HG02642 (cell line): ENCODE data around the gene EXD3.
"Not testable (repeated sequence)": the region's sequence is repeated elsewhere in the genome, so short reads cannot be mapped to it uniquely, and the experiment has no call there.

ENCODE experiments used
- ATAC-seq: cut with Tn5 transposase; IDR thresholded peaks from one replicate; pipeline ENCODE4 v1.9.1; 2021; ENCODE audit warnings: mild to moderate bottlenecking; ENCODE audit not compliant: unreplicated experiment, poor library complexity

The EXD3 gene

DNA sequence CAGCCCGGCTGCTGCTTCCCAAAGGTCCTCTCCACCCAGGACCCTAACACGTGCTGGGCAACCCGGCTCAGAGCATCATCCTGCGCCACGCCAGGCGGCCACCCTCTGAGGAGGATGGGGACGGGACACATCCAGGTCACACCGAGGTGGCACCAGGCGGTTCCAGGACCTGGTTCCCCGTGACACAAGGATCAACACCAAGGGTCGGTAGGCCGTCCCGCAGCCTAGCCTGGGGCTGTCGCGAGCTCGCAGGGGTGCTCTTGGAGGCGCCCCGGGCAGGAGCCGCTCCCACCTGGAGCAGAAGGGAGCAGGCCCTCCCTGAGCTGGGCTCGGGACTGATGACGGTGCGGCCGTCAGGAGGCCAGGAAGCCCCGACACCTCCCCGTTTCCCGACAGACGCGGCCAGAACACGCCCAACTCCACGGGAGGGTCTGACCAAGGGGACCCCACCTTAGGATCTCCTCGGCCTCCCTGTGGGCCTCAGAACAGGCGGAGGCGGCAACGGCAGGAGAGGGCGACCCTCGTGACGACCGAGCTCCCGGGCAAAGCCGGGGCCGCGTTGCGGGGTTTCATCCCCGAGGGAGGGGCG lies 6.3 kb downstream of the EXD3 start:
- ATAC-seq = no peak

- ATAC-seq = no peak
These were observed 6.9 kb downstream of the EXD3 start for GRCh38 chr9:137416006-137416562.

DNA sequence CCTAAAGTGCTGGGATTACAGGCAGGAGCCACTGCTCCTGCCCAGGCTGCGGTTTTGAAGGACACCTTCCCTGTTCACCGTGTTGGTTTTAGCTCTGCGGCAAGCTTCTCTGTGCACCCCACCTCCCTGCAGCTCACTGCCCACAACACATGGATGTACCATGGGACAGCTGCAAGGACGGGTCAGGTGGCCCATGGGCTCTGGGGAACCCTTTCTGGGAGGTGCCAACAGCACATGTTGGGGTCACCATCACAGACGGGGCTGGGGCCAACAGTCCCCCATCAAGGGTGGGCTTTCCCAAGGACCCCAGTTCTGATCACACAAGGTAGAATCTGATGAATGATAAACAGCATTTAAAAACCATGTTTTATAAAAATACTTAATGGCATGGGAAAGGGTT lies 7.5 kb downstream of the EXD3 start:
- ATAC-seq = no peak

DNA sequence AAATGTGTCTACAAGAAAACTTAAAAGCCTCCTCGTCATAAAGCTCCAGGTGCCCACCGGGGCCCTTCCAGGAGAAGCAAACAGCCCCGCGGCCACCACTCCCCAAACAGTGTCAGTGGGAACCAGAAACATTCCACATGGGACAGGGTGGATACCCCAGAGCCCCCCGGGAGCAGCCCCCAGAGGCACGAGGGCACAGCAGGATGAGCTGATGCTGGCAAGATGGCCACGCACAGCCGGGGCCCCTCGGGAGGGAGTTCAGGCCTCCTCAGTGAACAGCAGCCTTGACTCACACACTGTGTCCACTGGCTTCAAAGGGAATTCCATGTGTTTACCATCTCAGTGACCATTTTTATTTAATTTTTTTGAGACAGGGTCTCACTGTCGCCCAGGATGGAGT lies 10.5 kb downstream of the EXD3 start:
- ATAC-seq = no peak

GRCh38 chr9:137411645-137412380 lies 11.1 kb downstream of the EXD3 start:
- ATAC-seq = no peak

DNA sequence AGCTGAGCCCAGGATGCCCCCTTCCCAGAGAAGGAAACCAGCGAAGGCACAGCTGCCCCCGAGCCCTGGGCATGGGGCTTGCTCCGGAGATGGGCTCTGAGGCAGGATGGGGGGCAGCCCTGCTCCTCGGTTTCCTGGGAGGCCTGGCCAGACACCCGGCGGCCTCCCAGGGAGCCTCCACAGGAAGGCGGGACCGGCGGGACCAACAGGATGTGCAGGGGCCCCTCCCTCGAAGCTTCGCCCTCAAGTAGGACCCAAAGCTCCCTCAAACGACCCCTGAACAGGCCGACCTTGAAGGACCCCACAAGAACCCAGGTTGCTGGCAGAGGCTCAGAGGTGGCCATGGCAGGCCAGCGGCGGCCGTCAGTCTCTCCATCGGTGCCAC lies 11.7 kb downstream of the EXD3 start:
- no peak for ATAC-seq

DNA sequence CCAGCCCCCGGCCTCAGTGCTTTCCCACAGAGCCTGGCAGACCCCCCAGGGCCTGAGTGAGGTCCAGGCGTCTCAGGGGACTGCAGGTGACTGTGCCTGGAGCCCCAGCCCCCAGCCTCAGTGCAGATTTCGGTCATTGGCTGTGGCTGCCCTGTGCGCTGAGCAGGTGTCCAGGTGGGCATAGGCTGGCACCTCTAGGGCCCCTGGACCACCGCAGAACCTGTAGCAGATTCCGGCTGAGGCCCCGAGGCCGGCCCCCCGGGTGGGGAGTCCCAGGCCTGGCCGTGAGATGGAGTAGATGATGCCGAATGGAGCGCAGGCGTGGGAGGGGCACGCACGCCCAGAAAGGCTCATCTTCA lies 12.1 kb downstream of the EXD3 start:
- no peak for ATAC-seq

DNA sequence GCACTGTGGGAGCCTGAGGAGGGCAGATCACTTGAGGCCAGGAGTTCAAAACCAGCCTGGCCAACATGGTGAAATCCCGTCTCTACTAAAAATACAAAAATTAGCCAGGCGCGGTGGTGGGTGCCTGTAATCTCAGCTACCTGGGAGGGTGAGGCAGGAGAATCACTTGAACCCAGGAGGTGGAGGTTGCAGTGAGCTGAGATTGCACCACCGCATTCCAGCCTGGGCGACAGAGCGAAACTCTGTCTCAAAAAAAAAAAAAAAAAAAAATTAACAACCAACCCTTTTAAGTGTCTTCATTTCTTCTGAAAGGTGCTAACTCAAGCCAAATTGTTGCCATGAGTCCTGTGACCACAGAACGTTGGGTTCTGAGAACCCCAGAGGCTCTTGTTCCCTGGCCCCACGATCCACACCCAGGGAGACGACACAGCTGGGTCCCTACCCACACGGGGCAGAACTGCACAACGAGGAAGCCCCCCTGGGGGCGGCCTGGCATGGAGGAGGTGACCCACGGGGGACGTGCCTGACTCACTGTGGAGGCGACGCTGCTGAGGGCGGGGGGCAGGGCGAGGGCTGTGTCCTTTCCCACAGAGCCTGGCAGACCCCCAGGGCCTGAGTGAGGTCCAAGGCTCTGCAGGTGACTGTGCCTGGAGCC lies 12.6 kb downstream of the EXD3 start:
- ATAC-seq = not testable (repeated sequence)

- ATAC-seq = no peak
These were observed 13.4 kb downstream of the EXD3 start for GRCh38 chr9:137409515-137409914.

- ATAC-seq = no peak
These were observed 14.1 kb downstream of the EXD3 start for GRCh38 chr9:137408651-137409405.

- ATAC-seq = no peak
These were observed 15.2 kb downstream of the EXD3 start for GRCh38 chr9:137407590-137408300.

DNA sequence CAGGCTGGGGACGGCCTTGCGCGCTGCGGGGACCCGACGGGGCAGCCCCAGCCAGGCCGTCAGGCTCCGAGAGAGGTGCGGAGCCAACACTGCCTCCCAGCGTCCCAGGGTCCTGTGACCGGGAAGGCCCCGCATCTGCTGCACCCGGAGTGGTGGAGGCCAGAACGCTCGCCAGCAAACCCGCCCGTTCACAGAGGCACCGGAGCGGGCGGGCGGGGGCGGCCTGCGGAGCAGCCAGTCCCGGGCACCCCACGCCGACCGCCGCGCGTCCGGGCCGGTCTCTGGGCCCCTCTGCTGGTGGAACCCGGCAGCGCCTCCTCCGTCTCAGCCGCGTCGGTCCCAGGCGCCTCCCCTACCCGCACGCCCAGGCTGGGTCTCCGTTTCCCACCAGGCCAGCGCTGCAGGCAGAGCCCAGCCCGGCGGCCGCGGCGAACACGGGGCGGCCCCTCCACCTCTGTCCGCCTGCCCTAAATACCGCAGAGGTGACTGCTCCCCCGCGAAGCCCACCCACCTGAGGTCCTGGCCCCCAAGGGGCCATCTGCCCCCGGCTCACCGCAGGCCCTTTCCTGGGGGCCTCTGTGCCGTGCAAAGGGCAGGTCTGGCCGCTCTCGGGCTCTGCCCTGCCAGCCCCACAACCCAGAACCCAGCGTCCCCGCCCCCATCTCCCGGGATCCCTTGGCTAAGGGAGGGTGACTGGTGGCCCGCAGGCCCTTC lies 15.9 kb downstream of the EXD3 start:
- peak; percentile 39 for ATAC-seq

- ATAC-seq = no peak
These were observed 16.7 kb downstream of the EXD3 start for GRCh38 chr9:137406085-137406760.

DNA sequence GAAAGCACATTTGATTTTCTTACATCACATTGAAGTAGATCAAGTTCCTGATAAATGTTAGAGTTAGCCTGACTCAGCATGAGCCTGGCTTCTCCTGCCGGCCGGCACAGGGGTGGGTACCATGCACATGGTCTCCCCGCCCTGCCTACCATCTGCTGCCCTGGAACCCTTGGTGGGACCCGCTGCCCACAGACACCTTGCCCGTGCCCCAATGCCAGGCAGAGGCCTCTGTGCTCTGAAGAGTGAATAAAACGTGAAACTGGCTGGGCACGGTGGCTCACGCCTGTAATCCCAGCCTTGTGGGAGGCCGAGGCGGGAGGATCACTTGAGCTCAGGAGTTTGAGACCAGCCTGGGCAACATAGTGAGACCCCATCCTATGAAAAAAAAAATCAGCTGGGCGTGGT lies 17.3 kb downstream of the EXD3 start:
- ATAC-seq = no peak

GRCh38 chr9:137404961-137405567 lies 17.9 kb downstream of the EXD3 start:
- ATAC-seq = no peak

GRCh38 chr9:137403269-137403668 lies 19.7 kb downstream of the EXD3 start:
- ATAC-seq = no peak

- ATAC-seq = no peak
These were observed 20.2 kb downstream of the EXD3 start for GRCh38 chr9:137402746-137403145.

DNA sequence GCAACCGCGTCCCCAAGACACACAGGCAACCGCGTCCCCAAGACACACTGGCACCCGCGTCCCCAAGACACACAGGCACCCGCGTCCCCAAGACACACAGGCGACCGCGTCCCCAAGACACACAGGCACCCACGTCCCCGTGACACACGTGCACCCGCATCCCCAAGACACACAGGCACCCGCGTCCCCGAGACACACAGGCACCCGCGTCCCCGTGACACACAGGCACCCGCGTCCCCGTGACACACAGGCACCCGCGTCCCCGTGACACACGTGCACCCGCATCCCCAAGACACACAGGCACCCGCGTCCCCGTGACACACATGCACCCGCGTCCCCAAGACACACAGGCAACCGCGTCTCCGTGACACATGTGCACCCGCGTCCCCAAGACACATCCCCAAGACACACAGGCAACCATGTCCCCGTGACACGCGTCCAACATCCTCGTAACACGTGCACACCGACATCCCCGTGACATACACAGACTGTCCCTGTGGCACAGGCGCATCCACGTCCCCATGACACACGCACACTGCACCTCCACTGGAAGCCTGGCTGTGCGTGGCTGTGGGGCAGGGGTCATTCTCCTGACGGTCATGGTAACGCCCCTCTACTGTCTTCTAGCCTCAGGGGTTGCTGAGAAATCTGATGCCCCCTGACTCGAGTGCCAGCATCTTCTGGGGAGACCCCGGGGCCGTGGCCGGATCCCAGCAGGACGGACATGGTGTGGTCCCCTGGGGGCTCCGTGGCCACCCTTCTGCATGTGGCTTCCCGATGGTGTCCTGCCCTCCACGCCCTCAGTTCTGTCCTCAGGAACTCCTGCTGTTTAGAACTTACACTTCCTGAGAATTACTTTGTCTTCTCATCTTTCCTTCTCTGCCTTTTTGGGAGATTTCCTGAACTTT lies 24.1 kb downstream of the EXD3 start:
- no peak for ATAC-seq
